ENCODE results near the gene SFT2D1. TPM values are rescaled to one million over a fixed set of nuclear protein-coding genes. Genes with fewer than 3 reads are reported as not detected.

The SFT2D1 gene
- total RNA-seq, 1 experiment from 2014 or later, result 39.5 TPM

- ChIA-PET POLR2A (no interaction called here), CTCF (no interaction called here)
- TF ChIP-seq CTCF (IDR thresholded peaks at IDR 0.05; ENCODE audit: unreplicated experiment), result no peak
- H3K4me3 Mint-ChIP-seq (ENCODE audit: unreplicated experiment), result no peak overlapping the region
- DNase-seq (ENCODE audit: unreplicated experiment), result no peak
- H3K9me3 Mint-ChIP-seq (ENCODE audit: unreplicated experiment), result no peaks in the 10 kb centered on the region
- intact Hi-C loops (cut with micrococcal nuclease), result no loop called here
- no peaks in the 10 kb centered on the region for H3K36me3 Mint-ChIP-seq (ENCODE audit: insufficient read depth, unreplicated experiment)
- no peak overlapping the region for H3K27ac Mint-ChIP-seq (ENCODE audit: low read depth, unreplicated experiment)
- H3K4me1 Mint-ChIP-seq (ENCODE audit: insufficient read depth, unreplicated experiment), result peaks cover 7% of the 10 kb centered on the region
- H3K27me3 Mint-ChIP-seq (ENCODE audit: insufficient read depth, unreplicated experiment), result peaks cover 33% of the 10 kb centered on the region
- no TSS peak for BruUV-seq (replicated peaks)
Observed at GRCh38 chr6:166300357-166300987, 41.9 kb downstream of the SFT2D1 start.

- BruUV-seq (replicated peaks), result no TSS peak
- H3K9me3 Mint-ChIP-seq (ENCODE audit: unreplicated experiment), result no peaks in the 10 kb centered on the region
- intact Hi-C loops (cut with micrococcal nuclease), result no loop called here
- H3K4me1 Mint-ChIP-seq (ENCODE audit: insufficient read depth, unreplicated experiment), result peaks cover 7% of the 10 kb centered on the region
- peaks cover 60% of the 10 kb centered on the region for H3K27me3 Mint-ChIP-seq (ENCODE audit: insufficient read depth, unreplicated experiment)
- H3K27ac Mint-ChIP-seq (ENCODE audit: low read depth, unreplicated experiment), result no peak overlapping the region
- ChIA-PET POLR2A (no interaction called here), CTCF (interaction anchor here (1.2 kb wide), 1 partner anchor 104 kb away, joined by 3 read pairs; no protein-coding TSS in a partner anchor)
- DNase-seq (ENCODE audit: unreplicated experiment), result no peak
- H3K36me3 Mint-ChIP-seq (ENCODE audit: insufficient read depth, unreplicated experiment), result no peaks in the 10 kb centered on the region
- H3K4me3 Mint-ChIP-seq (ENCODE audit: unreplicated experiment), result no peak overlapping the region
- TF ChIP-seq CTCF (IDR thresholded peaks at IDR 0.05; ENCODE audit: unreplicated experiment), result no peak
Observed at GRCh38 chr6:166297606-166298005, 44.7 kb downstream of the SFT2D1 start.

- CTCF ChIA-PET, result interaction anchor here (0.5 to 1.2 kb wide), 4 partner anchors 20 to 105 kb away, joined by 3 to 6 read pairs (median 3); no protein-coding TSS in a partner anchor
- Mint-ChIP-seq H3K36me3 (ENCODE audit: insufficient read depth, unreplicated experiment) (no peaks in the 10 kb centered on the region), H3K4me3 (ENCODE audit: unreplicated experiment) (no peak overlapping the region), H3K9me3 (ENCODE audit: unreplicated experiment) (no peaks in the 10 kb centered on the region), H3K27ac (ENCODE audit: low read depth, unreplicated experiment) (no peak overlapping the region), H3K27me3 (ENCODE audit: insufficient read depth, unreplicated experiment) (peaks cover 74% of the 10 kb centered on the region), H3K4me1 (ENCODE audit: insufficient read depth, unreplicated experiment) (no peaks in the 10 kb centered on the region)
- BruUV-seq (replicated peaks), result no TSS peak
- TF ChIP-seq CTCF (IDR thresholded peaks at IDR 0.05; ENCODE audit: unreplicated experiment), result no peak
- POLR2A ChIA-PET, result no interaction called here
- no peak for DNase-seq (ENCODE audit: unreplicated experiment)
- intact Hi-C loops (cut with micrococcal nuclease), result no loop called here
Observed at GRCh38 chr6:166296035-166296883, 46.1 kb downstream of the SFT2D1 start.
